ENCODE data around the gene EXOC8.

- TF ChIP-seq POLR2A (IDR thresholded peaks at IDR 0.05; ENCODE audit: control extremely low read depth in 1 of 2, low read depth in 2 of 2, low read length in 2 of 2), result no peak
- TF ChIP-seq EP300 (IDR thresholded peaks at IDR 0.05; ENCODE audit: borderline replicate concordance in 1 of 2, low read depth in 2 of 2, low read length in 2 of 2), result no peak
Observed at GRCh38 chr1:231311720-231312431, 25.8 kb downstream of the EXOC8 start.
